Retina (tissue), 1 donor: Measurements from ENCODE around the gene LCE1A.

Source experiments
- DNase-seq: peaks from one replicate; pipeline ENCODE4 v3.0.0-alpha.2; 2016

Gene LCE1A

GRCh38 chr1:152870831-152871730 lies 43.8 kb downstream of the LCE1A start:
- DNase-seq, result peak; percentile 23

- DNase-seq, result no peak
Observed at GRCh38 chr1:152871731-152872126, 44.5 kb downstream of the LCE1A start.

GRCh38 chr1:152873495-152873894 lies 46.2 kb downstream of the LCE1A start:
- DNase-seq, result no peak

- DNase-seq, result no peak
Observed at GRCh38 chr1:152876827-152877226, 49.6 kb downstream of the LCE1A start.
